HepG2 (cell line): ENCODE data around the gene HSD17B8. TPM values are rescaled to one million over a fixed set of nuclear protein-coding genes. Genes with fewer than 3 reads are reported as not detected.

Experiments used
- EP300 ChIP-seq, 3 experiments: sonication (generic) in 1 of 3; formaldehyde crosslinking in 1 of 3; IDR thresholded peaks; 2 replicates each; pipeline versions ENCODE4 v1.5.1 to v1.6.1; 2011 to 2020; ENCODE audit warnings: low read depth in 2 of 3, low read length in 2 of 3, borderline replicate concordance in 1 of 3, improper control_type of control experiment in 1 of 3, mild to moderate bottlenecking in 1 of 3, missing genetic modification reagents in 1 of 3, moderate library complexity in 1 of 3
- REL ChIP-seq: sonication (generic); formaldehyde crosslinking; conservative IDR thresholded peaks from 2 replicates; pipeline ENCODE4 v1.8.0; 2022; ENCODE audit warnings: mild to moderate bottlenecking, missing genetic modification reagents, moderate library complexity
- ZNF800 ChIP-seq: sonication (generic); formaldehyde crosslinking; IDR thresholded peaks from 2 replicates; pipeline ENCODE4 v1.4.0; 2020; ENCODE audit warnings: missing genetic modification reagents
- microRNA counts: library from miRNA; unstranded; fragments of <30 nt; microRNA quantifications from one replicate; lab custom pipeline; 2015
- microRNA-seq: library from miRNA; unstranded; fragments of <30 nt; microRNA quantifications from one replicate; pipeline ENCODE4, GENCODE V29; 2020
- polyA plus RNA-seq, 8 experiments: library from polyadenylated mRNA; depleted of rRNA in 3 of 8; stranded (reverse) in 7 of 8; unstranded in 1 of 8; fragments of >200 nt; fragmentation: Illumina TruSeq in 4 of 8; extraction: Trizol in 4 of 8; gene quantifications; 2 replicates each; pipeline versions ENCODE4 v1.2.1 to v1.2.3, GENCODE V29; 2011 to 2016; ENCODE audit warnings: low read depth in 4 of 8, missing spikeins in 1 of 8, mixed read lengths in 1 of 8; ENCODE audit not compliant: insufficient read depth in 1 of 8
- small RNA-seq, 3 experiments: library from RNA; depleted of rRNA; stranded (forward); fragments of <200 nt; gene quantifications; one replicate each; pipeline ENCODE3, GENCODE V24; 2012; ENCODE audit warnings: low read depth in 2 of 3, low replicate concordance in 1 of 3; ENCODE audit not compliant: insufficient read length in 3 of 3, insufficient read depth in 2 of 3
- total RNA-seq, 5 experiments: library from RNA; depleted of rRNA; stranded (reverse); fragments of >200 nt; fragmentation: Illumina TruSeq; extraction: Trizol; gene quantifications; 2 replicates each; pipeline ENCODE4 v1.2.3, GENCODE V29; 2016; ENCODE audit warnings: low read depth in 1 of 5

Gene HSD17B8
- total and polyA plus RNA-seq, 2 of the 13 experiments (the other 11 are each of a cell fraction or from before 2014, with no cell fraction given): 12.6 to 20.1 TPM

DNA sequence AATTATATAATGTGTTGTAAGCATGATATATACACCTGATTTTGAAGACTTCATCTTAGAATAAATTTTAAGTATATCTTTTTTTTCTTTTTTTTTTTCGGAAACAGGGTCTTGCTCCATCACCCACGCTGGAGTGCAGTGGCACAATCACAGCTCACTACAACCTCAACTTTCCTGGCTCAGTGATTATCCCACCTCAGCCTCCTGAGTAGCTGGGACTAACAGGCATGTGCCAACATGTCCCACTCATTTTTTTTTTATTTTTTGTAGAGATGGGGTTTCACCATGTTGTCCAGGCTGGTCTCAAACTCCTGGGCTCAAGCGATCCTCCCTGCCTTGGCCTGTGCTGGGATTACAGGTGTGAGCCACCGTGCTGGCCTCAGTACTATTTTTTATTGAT is 50.1 kb downstream of the HSD17B8 start (continued):
- no peak for TF ChIP-seq EP300 (IDR thresholded peaks at IDR 0.05; ENCODE audit: low read depth in 2 of 2, low read length in 2 of 2)
- TF ChIP-seq EP300 (CRISPR knock-in tag; IDR thresholded peaks at IDR 0.05; ENCODE audit: borderline replicate concordance): no peak
- TF ChIP-seq ZNF800 (CRISPR knock-in tag): no peak
- no peak for TF ChIP-seq REL

MicroRNAs encoded within 50 kb of the gene (microRNA counts, 767-probe panel; counts per million panel counts)
- microRNA hsa-miR-219-1-3p (lab: Ali Mortazavi, UCI) (not detected), microRNA hsa-miR-219-5p (lab: Ali Mortazavi, UCI) (not detected)

Small RNA genes within 50 kb of the gene (microRNA-seq; reads per million reads assigned to microRNA genes)
- 5.4 reads per million, percentile 34 among the genes with 10 or more reads in this experiment for gene MIR219A1

Small RNA genes within 50 kb of the gene (small RNA-seq; reads per million reads assigned to genes)
- gene MIR219A1 (0 to 7.7 (median 3.9) reads per million in 3 experiments), gene RNY4P10 (0 reads per million in 3 experiments)

Other genes starting within 250 kb of the HSD17B8 start
- gene BRD2, start 236.1 kb upstream of the HSD17B8 start, total RNA-seq (2016; rRNA removed; fragmentation: Illumina TruSeq; extraction: Trizol): 71.5 and 143 TPM in 2 replicates
- 194 and 202 TPM in 2 replicates for gene BRD2, start 236.1 kb upstream of the HSD17B8 start, polyA plus RNA-seq (2011; rRNA removed)
- 0.07 and 0.09 TPM in 2 replicates for gene HLA-DOA, start 195.1 kb upstream of the HSD17B8 start, total RNA-seq (2016; rRNA removed; fragmentation: Illumina TruSeq; extraction: Trizol)
- gene HLA-DOA, start 195.1 kb upstream of the HSD17B8 start, polyA plus RNA-seq (2011; rRNA removed): 0.03 TPM in 1 of 2 replicates, not detected in the other
- gene HLA-DPA1, start 131.0 kb upstream of the HSD17B8 start, total RNA-seq (2016; rRNA removed; fragmentation: Illumina TruSeq; extraction: Trizol): not detected in 2 replicates
- not detected in 2 replicates for gene HLA-DPA1, start 131.0 kb upstream of the HSD17B8 start, polyA plus RNA-seq (2011; rRNA removed)
- not detected in 2 replicates for gene HLA-DPB1, start 128.7 kb upstream of the HSD17B8 start, total RNA-seq (2016; rRNA removed; fragmentation: Illumina TruSeq; extraction: Trizol)
- gene HLA-DPB1, start 128.7 kb upstream of the HSD17B8 start, polyA plus RNA-seq (2011; rRNA removed): not detected in 2 replicates
- 0.29 and 0.55 TPM in 2 replicates for gene COL11A2, start 12.2 kb upstream of the HSD17B8 start, total RNA-seq (2016; rRNA removed; fragmentation: Illumina TruSeq; extraction: Trizol)
- gene COL11A2, start 12.2 kb upstream of the HSD17B8 start, polyA plus RNA-seq (2011; rRNA removed): 0.55 and 0.73 TPM in 2 replicates
- 21.2 and 26.7 TPM in 2 replicates for gene RXRB, start 4.0 kb upstream of the HSD17B8 start, total RNA-seq (2016; rRNA removed; fragmentation: Illumina TruSeq; extraction: Trizol)
- gene RXRB, start 4.0 kb upstream of the HSD17B8 start, polyA plus RNA-seq (2011; rRNA removed): 55.7 and 62.8 TPM in 2 replicates
- 127 and 229 TPM in 2 replicates for gene SLC39A7, start 3.8 kb upstream of the HSD17B8 start, total RNA-seq (2016; rRNA removed; fragmentation: Illumina TruSeq; extraction: Trizol)
- 142 and 181 TPM in 2 replicates for gene SLC39A7, start 3.8 kb upstream of the HSD17B8 start, polyA plus RNA-seq (2011; rRNA removed)
- 19.8 and 23.9 TPM in 2 replicates for gene RING1, start 3.8 kb downstream of the HSD17B8 start, total RNA-seq (2016; rRNA removed; fragmentation: Illumina TruSeq; extraction: Trizol)
- gene RING1, start 3.8 kb downstream of the HSD17B8 start, polyA plus RNA-seq (2011; rRNA removed): 33.6 and 42.9 TPM in 2 replicates
- 40.2 and 48.9 TPM in 2 replicates for gene VPS52, start 67.2 kb downstream of the HSD17B8 start, total RNA-seq (2016; rRNA removed; fragmentation: Illumina TruSeq; extraction: Trizol)
- gene VPS52, start 67.2 kb downstream of the HSD17B8 start, polyA plus RNA-seq (2011; rRNA removed): 85.5 and 87.0 TPM in 2 replicates
- gene RPS18, start 67.4 kb downstream of the HSD17B8 start, total RNA-seq (2016; rRNA removed; fragmentation: Illumina TruSeq; extraction: Trizol): 3,896 and 4,448 TPM in 2 replicates
- gene RPS18, start 67.4 kb downstream of the HSD17B8 start, polyA plus RNA-seq (2011; rRNA removed): 5,415 and 5,806 TPM in 2 replicates
- gene B3GALT4, start 72.5 kb downstream of the HSD17B8 start, total RNA-seq (2016; rRNA removed; fragmentation: Illumina TruSeq; extraction: Trizol): 0.27 TPM in 1 of 2 replicates, not detected in the other
- 0.04 TPM in 1 of 2 replicates, not detected in the other for gene B3GALT4, start 72.5 kb downstream of the HSD17B8 start, polyA plus RNA-seq (2011; rRNA removed)
- gene WDR46, start 84.6 kb downstream of the HSD17B8 start, total RNA-seq (2016; rRNA removed; fragmentation: Illumina TruSeq; extraction: Trizol): 99.9 and 105 TPM in 2 replicates
- gene WDR46, start 84.6 kb downstream of the HSD17B8 start, polyA plus RNA-seq (2011; rRNA removed): 47.4 and 54.6 TPM in 2 replicates
- 87.0 and 118 TPM in 2 replicates for gene PFDN6, start 84.9 kb downstream of the HSD17B8 start, total RNA-seq (2016; rRNA removed; fragmentation: Illumina TruSeq; extraction: Trizol)
- 75.5 and 92.2 TPM in 2 replicates for gene PFDN6, start 84.9 kb downstream of the HSD17B8 start, polyA plus RNA-seq (2011; rRNA removed)
- gene RGL2, start 94.3 kb downstream of the HSD17B8 start, total RNA-seq (2016; rRNA removed; fragmentation: Illumina TruSeq; extraction: Trizol): 16.5 and 22.9 TPM in 2 replicates
- 47.4 and 55.8 TPM in 2 replicates for gene RGL2, start 94.3 kb downstream of the HSD17B8 start, polyA plus RNA-seq (2011; rRNA removed)
- gene TAPBP, start 109.4 kb downstream of the HSD17B8 start, total RNA-seq (2016; rRNA removed; fragmentation: Illumina TruSeq; extraction: Trizol): 16.4 and 32.3 TPM in 2 replicates
- 27.4 and 34.1 TPM in 2 replicates for gene TAPBP, start 109.4 kb downstream of the HSD17B8 start, polyA plus RNA-seq (2011; rRNA removed)
- gene ZBTB22, start 113.1 kb downstream of the HSD17B8 start, total RNA-seq (2016; rRNA removed; fragmentation: Illumina TruSeq; extraction: Trizol): 6.6 and 8.0 TPM in 2 replicates
- 10.6 and 13.4 TPM in 2 replicates for gene ZBTB22, start 113.1 kb downstream of the HSD17B8 start, polyA plus RNA-seq (2011; rRNA removed)
- 48.9 and 49.4 TPM in 2 replicates for gene DAXX, start 118.3 kb downstream of the HSD17B8 start, total RNA-seq (2016; rRNA removed; fragmentation: Illumina TruSeq; extraction: Trizol)
- gene DAXX, start 118.3 kb downstream of the HSD17B8 start, polyA plus RNA-seq (2011; rRNA removed): 21.5 and 21.8 TPM in 2 replicates
- 45.5 and 47.6 TPM in 2 replicates for gene KIFC1, start 187.2 kb downstream of the HSD17B8 start, total RNA-seq (2016; rRNA removed; fragmentation: Illumina TruSeq; extraction: Trizol)
- gene KIFC1, start 187.2 kb downstream of the HSD17B8 start, polyA plus RNA-seq (2011; rRNA removed): 20.4 and 25.0 TPM in 2 replicates
- gene PHF1, start 206.4 kb downstream of the HSD17B8 start, total RNA-seq (2016; rRNA removed; fragmentation: Illumina TruSeq; extraction: Trizol): 14.3 and 25.4 TPM in 2 replicates
- gene PHF1, start 206.4 kb downstream of the HSD17B8 start, polyA plus RNA-seq (2011; rRNA removed): 61.9 and 77.2 TPM in 2 replicates
- gene CUTA, start 213.5 kb downstream of the HSD17B8 start, total RNA-seq (2016; rRNA removed; fragmentation: Illumina TruSeq; extraction: Trizol): 106 and 180 TPM in 2 replicates
- 169 and 170 TPM in 2 replicates for gene CUTA, start 213.5 kb downstream of the HSD17B8 start, polyA plus RNA-seq (2011; rRNA removed)
- gene SYNGAP1, start 215.4 kb downstream of the HSD17B8 start, total RNA-seq (2016; rRNA removed; fragmentation: Illumina TruSeq; extraction: Trizol): 0.41 and 0.75 TPM in 2 replicates
- 1.1 and 1.9 TPM in 2 replicates for gene SYNGAP1, start 215.4 kb downstream of the HSD17B8 start, polyA plus RNA-seq (2011; rRNA removed)
- 9.2 and 11.5 TPM in 2 replicates for gene ZBTB9, start 249.9 kb downstream of the HSD17B8 start, total RNA-seq (2016; rRNA removed; fragmentation: Illumina TruSeq; extraction: Trizol)
- gene ZBTB9, start 249.9 kb downstream of the HSD17B8 start, polyA plus RNA-seq (2011; rRNA removed): 5.3 and 7.1 TPM in 2 replicates